Smooth muscle cell (in vitro differentiated cells): ENCODE measurements around the gene PLEKHO1. TPM values are rescaled to one million over a fixed set of nuclear protein-coding genes. Genes with fewer than 3 reads are reported as not detected.

Experiments
- DNase-seq: peaks from one replicate; lab custom pipeline; 2025; ENCODE audit not compliant: unreplicated experiment; lab: John Stamatoyannopoulos, UW
- H2AFZ ChIP-seq: fragments of 200-600 bp; sonication (generic); 2 replicates; pipeline ENCODE4 v1.6.0; 2016; ENCODE audit warnings: antibody characterized with exemption, low read depth, mild to moderate bottlenecking
- H3F3A ChIP-seq: fragments of 200-600 bp; sonication (generic); 2 replicates; pipeline ENCODE4 v1.6.0; 2017; ENCODE audit warnings: antibody characterized with exemption, low read depth
- H3K27ac ChIP-seq: fragments of 200-600 bp; sonication (generic); 2 replicates; pipeline ENCODE4 v1.5.1; 2016; ENCODE audit warnings: low read depth, mild to moderate bottlenecking
- H3K27me3 ChIP-seq: fragments of 200-600 bp; sonication (generic); 2 replicates; pipeline ENCODE4 v1.6.1; 2016; ENCODE audit warnings: low read depth, mild to moderate bottlenecking
- H3K36me3 ChIP-seq: fragments of 200-600 bp; sonication (generic); 2 replicates; pipeline ENCODE4 v1.5.1; 2016; ENCODE audit warnings: low read depth
- H3K4me1 ChIP-seq: fragments of 200-600 bp; sonication (generic); 2 replicates; pipeline ENCODE4 v1.5.1; 2016; ENCODE audit warnings: low read depth
- H3K4me2 ChIP-seq: fragments of 200-600 bp; sonication (generic); 2 replicates; pipeline ENCODE4 v1.6.0; 2016; ENCODE audit warnings: mild to moderate bottlenecking
- H3K4me3 ChIP-seq: fragments of 200-600 bp; sonication (generic); 2 replicates; pipeline ENCODE4 v1.5.1; 2016; ENCODE audit warnings: mild to moderate bottlenecking
- H3K79me2 ChIP-seq: fragments of 200-600 bp; sonication (generic); 2 replicates; pipeline ENCODE4 v1.6.0; 2016; ENCODE audit warnings: low read depth, mild to moderate bottlenecking
- H3K9ac ChIP-seq: fragments of 200-600 bp; sonication (generic); 2 replicates; pipeline ENCODE4 v1.6.0; 2016; ENCODE audit warnings: low read depth
- H3K9me3 ChIP-seq: fragments of 200-600 bp; sonication (generic); replicated peaks from 2 replicates; pipeline ENCODE4 v1.5.1; 2016; ENCODE audit warnings: low read depth
- H4K20me1 ChIP-seq: fragments of 200-600 bp; sonication (generic); 2 replicates; pipeline ENCODE4 v1.6.0; 2016; ENCODE audit warnings: low read depth
- WGBS: methylation state at CpG from one replicate; pipeline ENCODE4 v1.1.7; 2016; ENCODE audit warnings: low lambda C conversion rate; 5-methylcytosine and 5-hydroxymethylcytosine counted together
- polyA plus RNA-seq: library from polyadenylated mRNA; unstranded; fragments of >200 nt; fragmentation: Nextera tagmentation; extraction: Ambion mirVana; gene quantifications from 2 replicates; pipeline ENCODE4 v1.2.1, GENCODE V29; 2016
- total RNA-seq: library from RNA; depleted of rRNA; stranded (reverse); fragments of >200 nt; gene quantifications from 2 replicates; pipeline ENCODE4 v1.2.3, GENCODE V29; 2014
- TF ChIP-seq, protein P1 (sequence below): fragments of 200-600 bp; sonication (generic); IDR thresholded peaks from 2 replicates; pipeline ENCODE4 v1.5.1; 2017; ENCODE audit warnings: borderline replicate concordance, mild to moderate bottlenecking, antibody characterized with exemption; ENCODE audit not compliant: insufficient read depth, poor library complexity, severe bottlenecking

Gene PLEKHO1
- total and polyA plus RNA-seq, 2 experiments from 2014 or later, result 48.5 to 75.5 TPM

DNA sequence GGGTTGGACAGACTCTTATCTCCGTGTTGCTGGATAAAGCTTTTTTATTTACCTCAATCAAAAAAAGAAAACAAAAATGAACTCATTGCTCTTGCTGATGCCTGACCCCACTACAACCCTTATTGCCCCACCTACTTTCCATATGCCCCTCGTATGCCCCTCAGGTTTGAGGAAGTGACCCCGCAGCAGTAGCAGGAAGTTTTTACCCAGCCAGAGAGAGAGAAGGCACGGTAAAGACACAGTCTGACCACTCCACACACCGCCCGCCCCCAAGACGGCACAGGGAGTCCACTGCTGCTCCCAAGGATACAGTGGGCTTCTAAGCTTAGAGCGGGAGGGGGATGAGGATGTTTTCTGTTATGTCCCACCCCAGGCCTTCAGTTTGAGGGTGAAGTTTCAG, 9.8 kb downstream of the PLEKHO1 start:
- TF ChIP-seq, protein P1, sequence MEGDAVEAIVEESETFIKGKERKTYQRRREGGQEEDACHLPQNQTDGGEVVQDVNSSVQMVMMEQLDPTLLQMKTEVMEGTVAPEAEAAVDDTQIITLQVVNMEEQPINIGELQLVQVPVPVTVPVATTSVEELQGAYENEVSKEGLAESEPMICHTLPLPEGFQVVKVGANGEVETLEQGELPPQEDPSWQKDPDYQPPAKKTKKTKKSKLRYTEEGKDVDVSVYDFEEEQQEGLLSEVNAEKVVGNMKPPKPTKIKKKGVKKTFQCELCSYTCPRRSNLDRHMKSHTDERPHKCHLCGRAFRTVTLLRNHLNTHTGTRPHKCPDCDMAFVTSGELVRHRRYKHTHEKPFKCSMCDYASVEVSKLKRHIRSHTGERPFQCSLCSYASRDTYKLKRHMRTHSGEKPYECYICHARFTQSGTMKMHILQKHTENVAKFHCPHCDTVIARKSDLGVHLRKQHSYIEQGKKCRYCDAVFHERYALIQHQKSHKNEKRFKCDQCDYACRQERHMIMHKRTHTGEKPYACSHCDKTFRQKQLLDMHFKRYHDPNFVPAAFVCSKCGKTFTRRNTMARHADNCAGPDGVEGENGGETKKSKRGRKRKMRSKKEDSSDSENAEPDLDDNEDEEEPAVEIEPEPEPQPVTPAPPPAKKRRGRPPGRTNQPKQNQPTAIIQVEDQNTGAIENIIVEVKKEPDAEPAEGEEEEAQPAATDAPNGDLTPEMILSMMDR, result no peak
- 93% methylated on average over 8 of the region's 8 CpGs for WGBS
- Histone ChIP-seq H3K36me3 (peaks cover 10% of the 10 kb centered on the region), H4K20me1 (no peaks in the 10 kb centered on the region), H2AFZ (no peak overlapping the region), H3K27ac (peak overlapping the region; percentile 18), H3K27me3 (no peaks in the 10 kb centered on the region), H3K4me2 (no peak overlapping the region), H3K9me3 (no peaks in the 10 kb centered on the region), H3K79me2 (peaks cover 6% of the 10 kb centered on the region), H3K9ac (no peak overlapping the region), H3F3A (peaks cover 21% of the 10 kb centered on the region), H3K4me1 (peaks cover 24% of the 10 kb centered on the region), H3K4me3 (no peak overlapping the region)
- no peak for DNase-seq

DNA sequence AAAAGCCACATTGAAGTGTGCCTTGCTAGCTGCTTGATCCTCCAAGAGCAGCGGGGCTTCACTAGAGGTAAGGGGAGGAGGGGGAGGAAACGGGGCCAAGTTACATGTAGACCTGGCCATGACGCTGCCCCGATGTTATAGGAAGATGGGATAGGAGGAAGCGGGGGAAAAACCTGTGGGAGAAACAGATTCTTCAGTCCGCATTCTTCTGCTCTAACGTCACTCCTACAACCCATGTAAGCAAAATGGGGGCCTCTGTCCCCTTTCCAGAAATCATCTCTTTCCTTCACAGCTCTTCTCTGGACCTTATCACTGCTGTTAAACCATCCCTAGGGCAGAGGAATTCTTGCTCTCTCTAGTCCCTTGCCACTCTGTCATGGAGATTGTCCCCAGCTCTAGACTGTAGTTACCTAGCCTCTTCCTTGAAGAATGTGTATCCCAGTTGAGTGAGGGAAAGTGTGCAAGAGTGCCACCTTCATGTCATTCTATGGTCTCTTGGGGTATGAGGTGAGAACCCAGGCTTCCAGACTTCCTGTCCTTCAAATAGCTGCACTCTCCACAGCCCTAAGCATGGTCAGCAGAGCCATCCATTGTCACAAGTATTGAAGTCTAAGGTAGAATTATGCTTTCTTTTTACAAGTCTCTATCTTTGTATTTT, 11.4 kb downstream of the PLEKHO1 start:
- Histone ChIP-seq H2AFZ (no peak overlapping the region), H3K27me3 (no peaks in the 10 kb centered on the region), H3K9me3 (no peaks in the 10 kb centered on the region), H3K4me3 (no peak overlapping the region), H3K79me2 (no peaks in the 10 kb centered on the region), H3K4me1 (peaks cover 24% of the 10 kb centered on the region), H3K9ac (no peak overlapping the region), H3K4me2 (peak overlapping the region; percentile 23), H4K20me1 (no peaks in the 10 kb centered on the region), H3K36me3 (peaks cover 10% of the 10 kb centered on the region), H3K27ac (peak overlapping the region; percentile 94), H3F3A (peaks cover 21% of the 10 kb centered on the region)
- no peak for DNase-seq
- 66% methylated on average over 7 of the region's 7 CpGs for WGBS
- TF ChIP-seq, protein P1, result no peak

DNA sequence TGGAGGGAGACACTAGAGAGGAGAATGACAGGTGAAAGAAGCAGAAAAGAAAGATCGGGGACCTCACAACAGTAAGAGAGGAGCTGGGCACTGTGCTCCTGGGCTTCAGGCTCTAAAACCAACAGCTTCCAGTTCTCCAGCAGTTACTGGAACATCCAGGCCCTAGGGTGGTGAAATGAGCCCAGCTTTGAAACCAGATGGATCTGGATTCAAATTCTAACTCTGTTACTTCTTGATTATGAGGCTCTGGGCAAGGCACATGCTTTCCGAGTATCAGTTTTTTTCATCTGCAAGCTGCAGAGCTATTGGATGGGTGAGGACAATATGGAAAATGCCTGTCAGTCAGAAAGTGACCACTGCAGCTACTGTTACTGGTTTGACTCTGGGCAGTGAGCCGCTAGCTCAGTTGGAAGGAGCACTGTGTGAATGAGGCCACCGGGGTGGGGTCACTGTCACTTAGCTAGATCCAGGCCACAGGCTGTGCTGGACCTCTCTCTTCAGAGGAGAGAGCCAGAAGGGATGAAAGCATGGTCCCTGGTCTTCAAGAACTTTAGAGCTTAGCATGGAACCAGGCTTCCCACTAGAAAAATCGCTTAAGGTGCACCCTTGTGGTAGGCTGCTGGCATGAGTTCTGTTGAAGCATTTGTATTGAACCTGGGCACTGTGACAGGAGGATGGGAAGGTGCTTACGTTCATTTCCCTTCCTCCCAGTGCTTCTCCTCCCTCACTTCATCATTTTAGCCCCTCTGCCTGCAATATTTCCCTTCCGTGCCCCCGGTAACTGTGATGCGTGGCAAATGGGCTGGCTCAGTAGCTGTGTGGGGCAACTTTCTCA, 12.2 kb downstream of the PLEKHO1 start:
- TF ChIP-seq, protein P1, result no peak
- Histone ChIP-seq H3F3A (peaks cover 17% of the 10 kb centered on the region), H3K4me3 (no peak overlapping the region), H3K9me3 (no peaks in the 10 kb centered on the region), H3K9ac (peak overlapping the region; percentile 66), H3K27me3 (no peaks in the 10 kb centered on the region), H3K27ac (peak overlapping the region; percentile 94), H2AFZ (no peak overlapping the region), H3K4me2 (peak overlapping the region; percentile 87), H3K36me3 (peaks cover 1% of the 10 kb centered on the region), H3K79me2 (no peaks in the 10 kb centered on the region), H4K20me1 (no peaks in the 10 kb centered on the region), H3K4me1 (peaks cover 24% of the 10 kb centered on the region)
- WGBS, result 78% methylated on average over 9 of the region's 9 CpGs
- no peak for DNase-seq
